Calu3 (cell line): ENCODE results near the gene AREL1. TPM values are rescaled to one million over a fixed set of nuclear protein-coding genes. Genes with fewer than 3 reads are reported as not detected.

Source experiments
- BruUV-seq: library from RNA; stranded (reverse); fragments of 400-500 nt; replicated peaks from 2 replicates; lab custom pipeline; 2021; lab: Mats Ljungman, UMichigan
- CTCF ChIA-PET: fragments of 300-600 bp; sonication (Branson Sonifier 250); formaldehyde crosslinking; loops from one replicate; lab custom pipeline; 2022; ENCODE audit warnings: antibody characterized with exemption; lab: Charles Lee
- DNase-seq: peaks from one replicate; pipeline ENCODE4 v3.0.0; 2022
- H3K27ac Mint-ChIP-seq: one replicate; pipeline ENCODE4 v1.8.0; 2022; ENCODE audit warnings: mixed read lengths; ENCODE audit not compliant: unreplicated experiment
- H3K27me3 Mint-ChIP-seq: one replicate; pipeline ENCODE4 v1.8.0; 2022; ENCODE audit warnings: mixed read lengths; ENCODE audit not compliant: unreplicated experiment
- H3K36me3 Mint-ChIP-seq: one replicate; pipeline ENCODE4 v1.8.0; 2022; ENCODE audit warnings: mild to moderate bottlenecking, moderate library complexity, mixed read lengths; ENCODE audit not compliant: insufficient read depth, unreplicated experiment
- H3K4me1 Mint-ChIP-seq: one replicate; pipeline ENCODE4 v1.8.0; 2022; ENCODE audit warnings: mild to moderate bottlenecking, low read depth, mixed read lengths; ENCODE audit not compliant: unreplicated experiment
- H3K4me3 Mint-ChIP-seq: one replicate; pipeline ENCODE4 v1.8.0; 2022; ENCODE audit warnings: mild to moderate bottlenecking, low read depth, moderate library complexity, mixed read lengths; ENCODE audit not compliant: unreplicated experiment
- H3K9me3 Mint-ChIP-seq: one replicate; pipeline ENCODE4 v1.8.0; 2022; ENCODE audit warnings: low read depth, mixed read lengths; ENCODE audit not compliant: unreplicated experiment
- CTCF ChIP-seq: fragments of 200-600 bp; IDR thresholded peaks from one replicate; pipeline ENCODE4 v1.8.0; 2022; ENCODE audit warnings: antibody characterized with exemption; ENCODE audit not compliant: unreplicated experiment
- intact Hi-C: fragments of 100-400 bp; cut with micrococcal nuclease; formaldehyde crosslinking; loops from one replicate; pipeline ENCODE4 v1.10.0; 2022; ENCODE audit not compliant: unreplicated experiment
- total RNA-seq: library from RNA; stranded (reverse); gene quantifications from 2 replicates; pipeline ENCODE4 v1.2.3, GENCODE V29; 2022

AREL1 gene
- total RNA-seq, 1 experiment from 2014 or later, result 31.9 TPM

GRCh38 chr14:74634964-74635363, 77.9 kb downstream of the AREL1 start:
- DNase-seq, result no peak
- intact Hi-C loops, result no loop called here
- BruUV-seq, result no TSS peak
- Mint-ChIP-seq H3K36me3 (no peaks in the 10 kb centered on the region), H3K9me3 (no peaks in the 10 kb centered on the region), H3K27me3 (peaks cover 37% of the 10 kb centered on the region), H3K4me3 (no peak overlapping the region), H3K27ac (no peak overlapping the region), H3K4me1 (peaks cover 6% of the 10 kb centered on the region)
- no peak for TF ChIP-seq CTCF
- CTCF ChIA-PET, result interaction anchor here (1.2 kb wide), 1 partner anchor 15 kb away, joined by 7 read pairs; no protein-coding TSS in a partner anchor

GRCh38 chr14:74634481-74634880, 78.4 kb downstream of the AREL1 start:
- CTCF ChIA-PET, result no interaction called here
- Mint-ChIP-seq H3K4me1 (peaks cover 6% of the 10 kb centered on the region), H3K4me3 (no peak overlapping the region), H3K27me3 (peaks cover 37% of the 10 kb centered on the region), H3K9me3 (no peaks in the 10 kb centered on the region), H3K36me3 (no peaks in the 10 kb centered on the region), H3K27ac (no peak overlapping the region)
- no TSS peak for BruUV-seq
- intact Hi-C loops, result no loop called here
- TF ChIP-seq CTCF, result no peak
- DNase-seq, result no peak

GRCh38 chr14:74630881-74631690, 81.8 kb downstream of the AREL1 start:
- peaks cover 6% of the 10 kb centered on the region for H3K4me1 Mint-ChIP-seq
- peaks cover 24% of the 10 kb centered on the region for H3K27me3 Mint-ChIP-seq
- no peaks in the 10 kb centered on the region for H3K9me3 Mint-ChIP-seq
- intact Hi-C loops, result no loop called here
- H3K27ac Mint-ChIP-seq, result no peak overlapping the region
- TF ChIP-seq CTCF, result no peak
- BruUV-seq, result no TSS peak
- DNase-seq, result no peak
- no peak overlapping the region for H3K4me3 Mint-ChIP-seq
- H3K36me3 Mint-ChIP-seq, result no peaks in the 10 kb centered on the region
- CTCF ChIA-PET, result no interaction called here

- Mint-ChIP-seq H3K36me3 (no peaks in the 10 kb centered on the region), H3K4me3 (no peak overlapping the region), H3K27ac (no peak overlapping the region), H3K9me3 (no peaks in the 10 kb centered on the region), H3K27me3 (peaks cover 10% of the 10 kb centered on the region), H3K4me1 (peaks cover 14% of the 10 kb centered on the region)
- DNase-seq, result no peak
- TF ChIP-seq CTCF, result no peak
- BruUV-seq, result no TSS peak
- intact Hi-C loops, result no loop called here
- CTCF ChIA-PET, result no interaction called here
Measured at GRCh38 chr14:74628418-74628817, 84.5 kb downstream of the AREL1 start.
